ENCODE results near the gene MED27. TPM values are rescaled to one million over a fixed set of nuclear protein-coding genes. Genes with fewer than 3 reads are reported as not detected.
A peak's percentile ranks its signal among the peaks of the same experiment; 100 is the strongest.

MED27 gene
- total and polyA plus RNA-seq, 9 of the 15 experiments (the other 6 are each of a cell fraction or from before 2014, with no cell fraction given) = 24.4 to 91.0 (median 36.1) TPM

DNA sequence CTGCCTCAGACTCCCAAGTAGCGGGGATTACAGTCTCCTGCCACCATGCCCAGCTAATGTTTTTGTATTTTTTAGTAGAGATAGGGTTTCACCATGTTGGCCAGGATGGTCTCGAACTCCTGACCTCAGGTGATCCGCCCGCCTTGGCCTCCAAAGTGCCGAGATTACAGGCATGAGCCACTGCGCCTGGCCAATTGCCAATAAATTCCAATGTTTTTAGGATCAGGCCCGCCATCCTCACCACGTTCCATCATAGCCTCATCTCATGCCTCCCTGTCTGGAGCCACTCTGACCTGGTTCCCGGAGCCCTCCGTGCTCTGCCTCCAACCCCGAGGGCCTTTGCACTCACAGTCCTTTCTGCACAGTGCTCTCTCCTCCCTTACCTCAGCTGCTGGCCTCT lies 268.3 kb downstream of the MED27 start:
- Histone ChIP-seq H3K79me2 (ENCODE audit: control insufficient read depth, insufficient read depth, low read length) (no peaks in the 10 kb centered on the region), H3K4me1 (replicated peaks in 1 of 2; ENCODE audit: control insufficient read depth in 2 of 2, insufficient read depth in 2 of 2, low read length in 2 of 2) (no peaks in the 10 kb centered on the region; a peak in 1 of 5 replicates), H3K4me2 (ENCODE audit: insufficient read depth, low read length) (no peak overlapping the region), H3K36me3 (ENCODE audit: control insufficient read depth, insufficient read depth, low read length) (no peaks in the 10 kb centered on the region), H3K4me3 (no peak overlapping the region), H3K9me3 (replicated peaks; ENCODE audit: control insufficient read depth, insufficient read depth, low read depth, low read length) (no peaks in the 10 kb centered on the region), H3K27ac (ENCODE audit: extremely low read depth, low read depth, low read length) (no peak overlapping the region), H2AFZ (ENCODE audit: low read depth, low read length) (no peak overlapping the region), H4K20me1 (replicated peaks; ENCODE audit: control insufficient read depth, insufficient read depth, low read length) (peaks cover 15% of the 10 kb centered on the region), H3K9ac (ENCODE audit: insufficient read depth in 1 of 2, low read depth in 2 of 2, low read length in 2 of 2) (no peak overlapping the region; a peak in 1 of 4 replicates), H3K27me3 (ENCODE audit: control insufficient read depth in 2 of 2, insufficient read depth in 2 of 2, low read length in 2 of 2) (peaks cover 36 to 90% of the 10 kb centered on the region in 2 experiments), H3K9me1 (ENCODE audit: control insufficient read depth, insufficient read depth, low read length) (no peaks in the 10 kb centered on the region)
- DNase-seq (ENCODE audit: extremely low read depth in 1 of 4, low spot score in 3 of 4) (no peak), FAIRE-seq (no peak), ATAC-seq (no peak)
- in situ Hi-C loops (cut with MboI) (no loop called here), intact Hi-C loops (cut with micrococcal nuclease) (no loop called here)
- ChIA-PET CTCF (ENCODE audit: low intra/inter-chr PET ratio) (no interaction called here), POLR2A (interaction anchor here (0.5 to 0.7 kb wide), 2 partner anchors 171 to 1438 kb away, joined by 3 read pairs; no protein-coding TSS in a partner anchor)
- BruUV-seq (replicated peaks) = no TSS peak
- WGBS (ENCODE audit: insufficient coverage, low coverage, missing lambda C conversion rate) = 1% methylated on average over 11 of the region's 11 CpGs
- TF ChIP-seq NFIC (IDR thresholded peaks at IDR 0.05) = peak; percentile 83
- TF ChIP-seq SOX6 (IDR thresholded peaks at IDR 0.05) = no peak

- CTCF ChIA-PET (ENCODE audit: low intra/inter-chr PET ratio) = no interaction called here
- no peak for FAIRE-seq
- TF ChIP-seq IFI16 (CRISPR knock-in tag; IDR thresholded peaks at IDR 0.05) (no peak), SMARCC2 (IDR thresholded peaks at IDR 0.05; ENCODE audit: low read depth) (no peak), E2F4 (CRISPR knock-in tag; IDR thresholded peaks at IDR 0.05; ENCODE audit: low read depth) (no peak), ZKSCAN1 (IDR thresholded peaks at IDR 0.05; ENCODE audit: low read depth, low read length) (no peak), CTCFL (IDR thresholded peaks at IDR 0.05; ENCODE audit: borderline replicate concordance, insufficient read depth, low read depth, low read length, poor library complexity, severe bottlenecking) (no peak), ZNF449 (CRISPR knock-in tag; IDR thresholded peaks at IDR 0.05) (no peak)
Observed at GRCh38 chr9:131810351-131811170, 269.1 kb downstream of the MED27 start.

More at GRCh38 chr9:131810351-131811170, 269.1 kb downstream of the MED27 start:
- H3K36me3 ChIP-seq (ENCODE audit: control insufficient read depth, insufficient read depth, low read length) = no peaks in the 10 kb centered on the region
- H3K27me3 ChIP-seq (ENCODE audit: control insufficient read depth in 2 of 2, insufficient read depth in 2 of 2, low read length in 2 of 2) = peaks cover 30 to 90% of the 10 kb centered on the region in 2 experiments; a peak in 4 of 5 replicates
- H3K4me1 ChIP-seq (replicated peaks in 1 of 2; ENCODE audit: control insufficient read depth in 2 of 2, insufficient read depth in 2 of 2, low read length in 2 of 2) = no peaks in the 10 kb centered on the region; a peak in 1 of 5 replicates
- in situ Hi-C loops (cut with MboI) (no loop called here), intact Hi-C loops (cut with micrococcal nuclease) (no loop called here)
- DNase-seq (ENCODE audit: extremely low read depth in 1 of 4, low spot score in 3 of 4) (no peak), ATAC-seq (peak; percentile 58)
- H3K4me3 ChIP-seq = no peak overlapping the region
- H2AFZ ChIP-seq (ENCODE audit: low read depth, low read length) = no peak overlapping the region
- H3K79me2 ChIP-seq (ENCODE audit: control insufficient read depth, insufficient read depth, low read length) = no peaks in the 10 kb centered on the region
- H3K27ac ChIP-seq (ENCODE audit: extremely low read depth, low read depth, low read length) = no peak overlapping the region
- H3K9ac ChIP-seq (ENCODE audit: insufficient read depth in 1 of 2, low read depth in 2 of 2, low read length in 2 of 2) = no peak overlapping the region
- BruUV-seq (replicated peaks) = no TSS peak
- no peak overlapping the region for H3K4me2 ChIP-seq (ENCODE audit: insufficient read depth, low read length)
- H3K9me1 ChIP-seq (ENCODE audit: control insufficient read depth, insufficient read depth, low read length) = no peaks in the 10 kb centered on the region
- H3K9me3 ChIP-seq (replicated peaks; ENCODE audit: control insufficient read depth, insufficient read depth, low read depth, low read length) = no peaks in the 10 kb centered on the region
- 0% methylated on average over 23 of the region's 23 CpGs for WGBS (ENCODE audit: insufficient coverage, low coverage, missing lambda C conversion rate)
- H4K20me1 ChIP-seq (replicated peaks; ENCODE audit: control insufficient read depth, insufficient read depth, low read length) = peaks cover 10% of the 10 kb centered on the region
- POLR2A ChIA-PET = no interaction called here

All from K562 (cell line).